HG02870 (cell line): ENCODE measurements around the gene BRIP1.
"Not testable (repeated sequence)": the region's sequence is repeated elsewhere in the genome, so short reads cannot be mapped to it uniquely, and the experiment has no call there.

Experiments used
- ATAC-seq: cut with Tn5 transposase; IDR thresholded peaks from one replicate; pipeline ENCODE4 v1.9.1; 2021; ENCODE audit warnings: mild to moderate bottlenecking, moderate library complexity; ENCODE audit not compliant: unreplicated experiment

The BRIP1 gene

GRCh38 chr17:61733021-61733420, 130.3 kb downstream of the BRIP1 start:
- ATAC-seq: no peak

GRCh38 chr17:61732169-61732568, 131.2 kb downstream of the BRIP1 start:
- no peak for ATAC-seq

GRCh38 chr17:61731330-61731729, 132.0 kb downstream of the BRIP1 start:
- ATAC-seq: no peak

- ATAC-seq: no peak
Measured at GRCh38 chr17:61729690-61730268, 133.5 kb downstream of the BRIP1 start.

- ATAC-seq: no peak
Measured at GRCh38 chr17:61728297-61728836, 135.0 kb downstream of the BRIP1 start.

- ATAC-seq: not testable (repeated sequence)
Measured at GRCh38 chr17:61727798-61728197, 135.5 kb downstream of the BRIP1 start.

GRCh38 chr17:61726977-61727376, 136.4 kb downstream of the BRIP1 start:
- ATAC-seq: no peak

GRCh38 chr17:61724777-61725176, 138.6 kb downstream of the BRIP1 start:
- ATAC-seq: no peak

- no peak for ATAC-seq
Measured at GRCh38 chr17:61723914-61724313, 139.4 kb downstream of the BRIP1 start.

- no peak for ATAC-seq
Measured at GRCh38 chr17:61723183-61723582, 140.1 kb downstream of the BRIP1 start.

- no peak for ATAC-seq
Measured at GRCh38 chr17:61722398-61722797, 140.9 kb downstream of the BRIP1 start.

GRCh38 chr17:61720016-61720795, 143.1 kb downstream of the BRIP1 start:
- ATAC-seq: no peak

GRCh38 chr17:61719220-61719619, 144.1 kb downstream of the BRIP1 start:
- not testable (repeated sequence) for ATAC-seq

- ATAC-seq: no peak
Measured at GRCh38 chr17:61718022-61718421, 145.3 kb downstream of the BRIP1 start.

GRCh38 chr17:61717352-61717751, 146.0 kb downstream of the BRIP1 start:
- no peak for ATAC-seq

GRCh38 chr17:61716225-61716829, 147.0 kb downstream of the BRIP1 start:
- ATAC-seq: no peak

- no peak for ATAC-seq
Measured at GRCh38 chr17:61715348-61715747, 148.0 kb downstream of the BRIP1 start.

GRCh38 chr17:61714300-61714699, 149.0 kb downstream of the BRIP1 start:
- ATAC-seq: no peak

GRCh38 chr17:61713035-61713434, 150.3 kb downstream of the BRIP1 start:
- ATAC-seq: no peak

- ATAC-seq: no peak
Measured at GRCh38 chr17:61710546-61710945, 152.8 kb downstream of the BRIP1 start.

GRCh38 chr17:61709567-61709966, 153.8 kb downstream of the BRIP1 start:
- ATAC-seq: no peak

GRCh38 chr17:61704935-61705449, 158.3 kb downstream of the BRIP1 start:
- ATAC-seq: no peak
